HFF-Myc (cell line): ENCODE measurements around the gene HSPA5.
"Not testable (repeated sequence)": the region's sequence is repeated elsewhere in the genome, so short reads cannot be mapped to it uniquely, and the experiment has no call there.

Experiments used
- DNase-seq: peaks from one replicate; pipeline ENCODE4 v3.0.0-alpha.2; 2011; ENCODE audit warnings: low read depth; ENCODE audit errors: extremely low read depth
- H3K4me3 ChIP-seq: replicated peaks from 2 replicates; pipeline ENCODE4 v1.5.1; 2011; ENCODE audit warnings: low read depth, mild to moderate bottlenecking, control low read depth, low read length
- TF ChIP-seq, protein P1 (sequence below): IDR thresholded peaks from 2 replicates; pipeline ENCODE4 v1.5.1; 2012; ENCODE audit warnings: mild to moderate bottlenecking, low read depth, low read length, control low read depth; ENCODE audit errors: missing control alignments

Gene HSPA5

DNA sequence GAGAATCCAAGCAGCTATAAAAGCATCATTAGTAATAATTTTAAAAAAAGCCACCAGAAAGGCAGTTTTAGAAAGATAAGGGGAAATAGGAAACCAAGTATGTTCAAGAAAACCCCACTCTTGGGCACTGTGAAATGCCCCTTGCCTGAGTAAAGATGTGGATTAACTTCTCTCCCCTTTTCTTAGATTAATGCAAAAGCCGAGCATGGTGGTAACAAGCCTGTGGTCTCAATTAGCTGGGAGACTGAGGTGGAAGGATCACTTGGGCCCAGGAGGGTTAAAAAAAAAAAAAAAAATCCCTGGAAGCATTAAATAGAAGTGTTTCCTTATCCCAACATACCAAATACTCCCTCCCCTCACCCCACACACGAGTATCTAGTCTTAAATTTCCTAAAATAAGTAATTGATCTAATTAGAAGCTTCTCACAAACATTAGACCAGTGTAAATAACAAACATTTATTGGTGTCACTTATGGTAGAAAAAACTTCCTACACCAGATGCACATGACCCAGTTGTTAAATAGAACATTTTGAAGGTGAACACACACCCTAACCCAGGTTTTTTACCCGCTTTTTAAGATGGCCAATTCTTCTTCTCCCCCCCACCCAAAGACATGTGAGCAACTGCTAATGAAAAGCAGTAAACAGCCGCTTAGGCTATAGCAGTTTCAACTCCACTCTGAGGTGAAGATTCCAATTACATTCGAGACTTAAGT is 5.2 kb downstream of the HSPA5 start:
- TF ChIP-seq, protein P1, sequence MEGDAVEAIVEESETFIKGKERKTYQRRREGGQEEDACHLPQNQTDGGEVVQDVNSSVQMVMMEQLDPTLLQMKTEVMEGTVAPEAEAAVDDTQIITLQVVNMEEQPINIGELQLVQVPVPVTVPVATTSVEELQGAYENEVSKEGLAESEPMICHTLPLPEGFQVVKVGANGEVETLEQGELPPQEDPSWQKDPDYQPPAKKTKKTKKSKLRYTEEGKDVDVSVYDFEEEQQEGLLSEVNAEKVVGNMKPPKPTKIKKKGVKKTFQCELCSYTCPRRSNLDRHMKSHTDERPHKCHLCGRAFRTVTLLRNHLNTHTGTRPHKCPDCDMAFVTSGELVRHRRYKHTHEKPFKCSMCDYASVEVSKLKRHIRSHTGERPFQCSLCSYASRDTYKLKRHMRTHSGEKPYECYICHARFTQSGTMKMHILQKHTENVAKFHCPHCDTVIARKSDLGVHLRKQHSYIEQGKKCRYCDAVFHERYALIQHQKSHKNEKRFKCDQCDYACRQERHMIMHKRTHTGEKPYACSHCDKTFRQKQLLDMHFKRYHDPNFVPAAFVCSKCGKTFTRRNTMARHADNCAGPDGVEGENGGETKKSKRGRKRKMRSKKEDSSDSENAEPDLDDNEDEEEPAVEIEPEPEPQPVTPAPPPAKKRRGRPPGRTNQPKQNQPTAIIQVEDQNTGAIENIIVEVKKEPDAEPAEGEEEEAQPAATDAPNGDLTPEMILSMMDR = no peak
- DNase-seq = no peak
- H3K4me3 ChIP-seq = peak overlapping the region; percentile 97

DNA sequence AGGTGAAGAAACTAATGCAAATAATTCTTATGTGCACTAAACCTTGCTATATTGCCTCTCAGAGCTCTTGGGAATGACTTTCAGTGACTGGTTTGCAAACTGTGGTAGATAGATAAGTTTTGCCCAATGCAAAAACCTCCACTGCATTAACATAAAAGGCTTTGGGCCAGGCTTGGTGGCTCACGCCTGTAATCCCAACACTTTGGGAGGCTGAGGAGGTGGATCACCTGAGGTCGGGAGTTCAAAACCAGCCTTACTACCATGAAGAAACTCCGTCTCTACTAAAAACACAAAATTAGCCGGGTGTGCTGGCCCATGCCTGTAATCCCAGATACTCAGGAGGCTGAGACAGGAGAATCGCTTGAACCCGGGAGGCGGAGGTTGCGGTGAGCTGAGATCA is 7.0 kb downstream of the HSPA5 start:
- not testable (repeated sequence) for H3K4me3 ChIP-seq, DNase-seq

DNA sequence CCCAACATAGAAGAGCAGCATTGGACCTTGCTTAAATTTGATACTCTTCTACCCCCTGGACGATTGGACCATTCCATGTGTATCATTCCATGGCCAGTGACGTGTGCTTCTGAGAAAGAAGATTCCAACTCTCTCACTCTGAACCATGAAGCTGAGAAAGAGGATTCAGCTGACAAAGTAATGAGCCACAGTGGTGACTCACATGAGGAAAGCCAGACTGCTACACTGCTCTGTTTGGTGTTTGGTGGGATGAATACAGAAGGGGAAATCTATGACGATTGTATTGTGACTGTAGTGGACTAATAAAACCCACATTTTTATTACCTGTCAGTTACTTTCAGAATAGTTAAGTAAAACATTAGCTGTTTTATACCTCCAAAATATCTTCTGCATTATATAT is 7.5 kb downstream of the HSPA5 start:
- TF ChIP-seq, protein P1 = no peak
- H3K4me3 ChIP-seq = no peak overlapping the region
- peak; percentile 94 for DNase-seq

DNA sequence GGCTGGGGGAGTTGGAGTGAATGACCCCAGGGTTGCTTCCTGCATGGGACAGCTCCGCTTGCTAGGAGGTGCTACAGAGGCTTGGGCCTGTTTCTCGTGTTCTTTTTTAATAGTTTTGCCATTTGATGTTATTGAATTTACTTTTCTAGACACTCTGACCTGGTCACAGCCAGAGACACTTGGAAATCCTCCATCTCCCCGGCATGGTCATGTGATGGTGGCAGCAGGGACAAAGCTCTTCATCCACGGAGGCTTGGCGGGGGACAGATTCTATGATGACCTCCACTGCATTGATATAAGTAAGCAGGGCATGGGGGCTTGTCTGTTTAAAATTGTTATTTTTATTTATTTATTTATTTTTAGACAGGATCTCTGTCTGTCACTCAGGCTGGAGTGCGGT is 13.4 kb downstream of the HSPA5 start:
- H3K4me3 ChIP-seq = no peak overlapping the region
- DNase-seq = no peak
- TF ChIP-seq, protein P1 = no peak

DNA sequence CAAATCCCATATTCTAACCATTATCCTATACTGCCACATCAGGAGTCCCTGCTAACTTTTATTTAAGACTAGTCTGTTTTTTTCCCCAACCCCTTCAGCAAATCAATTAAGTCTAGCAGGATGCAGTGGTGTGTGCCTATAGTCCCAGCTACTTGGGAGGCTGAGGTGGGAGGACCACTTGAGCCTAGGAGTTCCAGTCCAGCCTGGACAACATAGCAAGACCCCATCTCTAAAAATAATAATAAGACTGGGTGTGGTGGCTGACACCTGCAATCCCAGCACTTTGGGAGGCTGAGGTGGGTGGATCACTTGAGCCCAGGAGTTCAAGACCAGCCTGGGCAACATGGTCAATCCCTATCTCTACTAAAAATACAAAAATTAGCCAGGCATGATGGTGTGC is 16.3 kb downstream of the HSPA5 start:
- not testable (repeated sequence) for H3K4me3 ChIP-seq, DNase-seq

DNA sequence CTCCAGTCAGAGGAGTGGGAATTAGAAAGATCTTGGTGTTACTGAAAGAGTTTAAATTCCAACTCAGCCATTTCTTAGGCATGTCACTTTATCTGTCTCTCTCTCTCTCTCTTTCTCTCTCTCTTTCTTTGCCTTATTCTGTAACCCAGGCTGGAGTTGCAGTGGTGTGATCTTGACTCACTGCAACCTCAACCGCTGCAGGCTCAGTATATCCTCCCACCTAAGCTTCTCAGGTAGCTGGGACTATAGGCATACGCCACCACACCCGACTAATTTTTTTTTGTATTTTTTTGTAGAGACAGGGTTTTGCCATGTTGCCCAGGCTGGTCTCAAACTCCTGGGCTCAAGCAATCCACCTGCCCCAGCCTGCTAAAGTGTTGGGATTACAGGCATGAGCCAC is 22.5 kb downstream of the HSPA5 start:
- no peak overlapping the region for H3K4me3 ChIP-seq
- TF ChIP-seq, protein P1 = no peak
- no peak for DNase-seq

DNA sequence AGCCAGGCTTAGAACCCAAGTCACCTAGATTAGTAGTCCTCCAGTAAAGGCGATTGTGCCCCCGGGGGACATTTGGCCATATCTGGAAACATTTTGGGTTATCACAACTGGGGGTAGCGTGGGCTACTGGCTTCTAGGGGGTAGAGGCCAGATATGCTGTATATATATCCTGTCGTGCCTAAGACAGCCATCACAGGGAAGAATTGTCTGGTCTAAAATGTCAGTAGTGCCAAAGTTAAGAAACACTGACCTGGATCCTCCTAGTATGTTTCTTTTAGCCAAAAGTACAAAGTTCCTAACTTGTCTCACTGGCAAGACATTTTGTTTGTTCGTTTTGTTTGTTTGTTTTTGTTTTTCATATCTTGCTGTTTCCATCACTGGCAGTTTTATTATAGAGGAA is 27.0 kb downstream of the HSPA5 start:
- H3K4me3 ChIP-seq = no peak overlapping the region
- DNase-seq = no peak
- TF ChIP-seq, protein P1 = no peak

DNA sequence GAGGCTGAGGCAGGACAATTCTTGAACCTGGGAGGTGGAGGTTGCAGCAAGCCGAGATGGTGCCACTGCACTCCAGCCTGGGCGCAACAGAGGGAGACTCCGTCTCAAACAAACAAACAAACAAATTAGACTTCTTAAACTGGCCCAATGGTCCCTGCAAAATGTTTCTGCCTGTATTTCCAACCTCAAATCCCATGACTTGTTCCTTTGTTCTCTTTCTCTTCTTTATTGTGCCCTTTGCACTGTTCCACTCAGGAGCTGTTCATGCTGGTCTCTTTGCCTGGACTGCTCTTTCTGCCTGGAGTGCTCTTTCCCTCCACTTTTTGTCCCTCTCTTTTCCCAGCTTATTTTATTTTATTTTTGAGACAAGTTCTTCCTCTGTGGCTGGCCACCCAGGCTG is 36.7 kb downstream of the HSPA5 start:
- no peak for DNase-seq
- TF ChIP-seq, protein P1 = no peak

More for the DNA sequence above, 36.7 kb downstream of the HSPA5 start:
- no peak overlapping the region for H3K4me3 ChIP-seq
